Glomerular visceral epithelial cell (primary cell): ENCODE data around the gene KPNA6.

Source experiments
- DNase-seq: peaks from one replicate; pipeline ENCODE4 v3.0.0-alpha.2; 2016; ENCODE audit errors: extremely low spot score

The KPNA6 gene

GRCh38 chr1:32216566-32216965 is 108.7 kb downstream of the KPNA6 start:
- no peak for DNase-seq

- DNase-seq, result no peak
These were observed 111.2 kb downstream of the KPNA6 start for GRCh38 chr1:32219022-32219421.

- DNase-seq, result peak; percentile 72
These were observed 113.1 kb downstream of the KPNA6 start for GRCh38 chr1:32220746-32221580.

- no peak for DNase-seq
These were observed 113.7 kb downstream of the KPNA6 start for GRCh38 chr1:32221581-32221979.

GRCh38 chr1:32221980-32222755 is 114.3 kb downstream of the KPNA6 start, which contains the start of the genes EIF3I and TMEM234:
Gene EIF3I, plus strand, starts transcription at chr1:32222407. Its CDS starts 35 bp downstream, at chr1:32222442.
Gene TMEM234, minus strand, starts transcription at chr1:32222353. Its CDS starts 31 bp downstream, at chr1:32222322.
- DNase-seq, result peak; percentile 87

- DNase-seq, result no peak
These were observed 115.8 kb downstream of the KPNA6 start for GRCh38 chr1:32223683-32224082.

GRCh38 chr1:32224285-32224684 is 116.4 kb downstream of the KPNA6 start:
- DNase-seq, result no peak
